ENCODE results near the gene RIN1.
A peak's percentile ranks its signal among the peaks of the same experiment; 100 is the strongest.
"Not testable (repeated sequence)": the region's sequence is repeated elsewhere in the genome, so short reads cannot be mapped to it uniquely, and the experiment has no call there.

RIN1 gene

GRCh38 chr11:66336234-66337102 lies at the start of gene RIN1:
Gene RIN1 (minus strand): TSS chr11:66336434. CDS start chr11:66336402, 32 bp downstream.
- Histone ChIP-seq H3K9ac (ENCODE audit: low read length) (peak within 1 kb of the TSS; percentile 86), H3K4me1 (ENCODE audit: control insufficient read depth, insufficient read depth, low read length) (peaks cover 22% of the 10 kb centered on the region), H3K36me3 (ENCODE audit: control insufficient read depth, insufficient read depth, low read length, severe bottlenecking) (peaks cover 54% of the 10 kb centered on the region), H3K9me3 (ENCODE audit: control insufficient read depth, low read length) (no peaks in the 10 kb centered on the region), H3K4me3 (ENCODE audit: low read length) (peak within 1 kb of the TSS; percentile 82), H3K27me3 (replicated peaks; ENCODE audit: control insufficient read depth, insufficient read depth, low read length) (no peaks in the 10 kb centered on the region)
- peak; percentile 90 for DNase-seq (ENCODE audit: low read depth)

- H3K27me3 ChIP-seq (replicated peaks; ENCODE audit: control insufficient read depth, insufficient read depth, low read length); H3K4me1 ChIP-seq (ENCODE audit: control insufficient read depth, insufficient read depth, low read length); H3K4me3 ChIP-seq (ENCODE audit: low read length); H3K9me3 ChIP-seq (ENCODE audit: control insufficient read depth, low read length); H3K36me3 ChIP-seq (ENCODE audit: control insufficient read depth, insufficient read depth, low read length, severe bottlenecking); DNase-seq (ENCODE audit: low read depth); H3K9ac ChIP-seq (ENCODE audit: low read length): not testable (repeated sequence)
Observed at GRCh38 chr11:66384316-66384715, 48.1 kb upstream of the RIN1 start.

GRCh38 chr11:66380264-66380663 lies 44.0 kb upstream of the RIN1 start:
- H3K9ac ChIP-seq (ENCODE audit: low read length); H3K4me1 ChIP-seq (ENCODE audit: control insufficient read depth, insufficient read depth, low read length): not testable (repeated sequence)

DNA sequence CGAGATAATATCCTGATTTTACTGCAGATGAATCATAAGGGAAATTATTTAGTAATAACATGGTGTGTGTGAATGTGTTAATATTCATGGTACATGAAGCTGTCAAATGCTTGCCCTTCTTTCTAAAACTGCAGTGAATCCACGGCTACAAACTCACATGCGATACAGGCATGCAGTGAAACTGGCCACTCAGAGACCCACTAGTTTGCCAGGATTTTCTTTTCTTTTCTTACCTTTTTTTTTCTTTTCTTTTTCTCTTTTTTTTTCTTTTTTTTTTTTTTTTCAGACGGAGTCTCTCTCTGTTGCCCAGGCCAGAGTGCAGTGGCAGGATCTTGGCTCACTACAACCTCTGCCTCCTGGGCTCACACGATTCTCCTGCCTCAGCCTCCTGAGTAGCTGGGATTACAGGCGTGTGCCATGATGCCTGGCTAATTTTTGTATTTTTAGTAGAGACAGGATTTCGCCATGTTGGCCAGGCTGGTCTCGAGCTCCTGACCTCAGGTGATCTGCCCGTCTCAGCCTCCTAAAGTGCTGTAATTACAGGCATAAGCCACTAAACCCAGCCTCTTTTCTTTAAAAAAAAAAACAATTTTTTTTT lies 37.6 kb upstream of the RIN1 start:
- not testable (repeated sequence) for H3K27me3 ChIP-seq (replicated peaks; ENCODE audit: control insufficient read depth, insufficient read depth, low read length); DNase-seq (ENCODE audit: low read depth); H3K36me3 ChIP-seq (ENCODE audit: control insufficient read depth, insufficient read depth, low read length, severe bottlenecking); H3K9me3 ChIP-seq (ENCODE audit: control insufficient read depth, low read length); H3K4me3 ChIP-seq (ENCODE audit: low read length)
- Histone ChIP-seq H3K9ac (ENCODE audit: low read length) (peak overlapping the region; percentile 1), H3K4me1 (ENCODE audit: control insufficient read depth, insufficient read depth, low read length) (peaks cover 37% of the 10 kb centered on the region)

More at GRCh38 chr11:66380264-66380663, 44.0 kb upstream of the RIN1 start:
- H3K9me3 ChIP-seq (ENCODE audit: control insufficient read depth, low read length); H3K36me3 ChIP-seq (ENCODE audit: control insufficient read depth, insufficient read depth, low read length, severe bottlenecking); H3K4me3 ChIP-seq (ENCODE audit: low read length); H3K27me3 ChIP-seq (replicated peaks; ENCODE audit: control insufficient read depth, insufficient read depth, low read length); DNase-seq (ENCODE audit: low read depth): not testable (repeated sequence)

GRCh38 chr11:66373265-66373664 lies 37.0 kb upstream of the RIN1 start:
- Histone ChIP-seq H3K27me3 (replicated peaks; ENCODE audit: control insufficient read depth, insufficient read depth, low read length) (peaks cover 4% of the 10 kb centered on the region), H3K9me3 (ENCODE audit: control insufficient read depth, low read length) (no peaks in the 10 kb centered on the region), H3K4me3 (ENCODE audit: low read length) (no peak overlapping the region), H3K36me3 (ENCODE audit: control insufficient read depth, insufficient read depth, low read length, severe bottlenecking) (no peaks in the 10 kb centered on the region), H3K9ac (ENCODE audit: low read length) (peak overlapping the region; percentile 1), H3K4me1 (ENCODE audit: control insufficient read depth, insufficient read depth, low read length) (peaks cover 37% of the 10 kb centered on the region)
- DNase-seq (ENCODE audit: low read depth), result no peak

- Histone ChIP-seq H3K4me1 (ENCODE audit: control insufficient read depth, insufficient read depth, low read length) (peaks cover 37% of the 10 kb centered on the region), H3K27me3 (replicated peaks; ENCODE audit: control insufficient read depth, insufficient read depth, low read length) (peaks cover 1% of the 10 kb centered on the region), H3K9ac (ENCODE audit: low read length) (peak within 1 kb of the TSS; percentile 78), H3K9me3 (ENCODE audit: control insufficient read depth, low read length) (no peaks in the 10 kb centered on the region), H3K4me3 (ENCODE audit: low read length) (peak within 1 kb of the TSS; percentile 82), H3K36me3 (ENCODE audit: control insufficient read depth, insufficient read depth, low read length, severe bottlenecking) (no peaks in the 10 kb centered on the region)
- peak; percentile 65 for DNase-seq (ENCODE audit: low read depth)
Observed at GRCh38 chr11:66371627-66372415, 35.6 kb upstream of the RIN1 start, which contains the start of gene SLC29A2. Gene SLC29A2 (minus strand): TSS chr11:66371760. CDS start chr11:66371591, 169 bp downstream.

- H3K4me3 ChIP-seq (ENCODE audit: low read length), result peak overlapping the region; percentile 3
- no peaks in the 10 kb centered on the region for H3K27me3 ChIP-seq (replicated peaks; ENCODE audit: control insufficient read depth, insufficient read depth, low read length)
- peak overlapping the region; percentile 64 for H3K9ac ChIP-seq (ENCODE audit: low read length)
- H3K36me3 ChIP-seq (ENCODE audit: control insufficient read depth, insufficient read depth, low read length, severe bottlenecking), result no peaks in the 10 kb centered on the region
- no peak for DNase-seq (ENCODE audit: low read depth)
- H3K9me3 ChIP-seq (ENCODE audit: control insufficient read depth, low read length), result no peaks in the 10 kb centered on the region
- H3K4me1 ChIP-seq (ENCODE audit: control insufficient read depth, insufficient read depth, low read length), result peaks cover 37% of the 10 kb centered on the region
Observed at GRCh38 chr11:66369073-66369894, 33.0 kb upstream of the RIN1 start.

DNA sequence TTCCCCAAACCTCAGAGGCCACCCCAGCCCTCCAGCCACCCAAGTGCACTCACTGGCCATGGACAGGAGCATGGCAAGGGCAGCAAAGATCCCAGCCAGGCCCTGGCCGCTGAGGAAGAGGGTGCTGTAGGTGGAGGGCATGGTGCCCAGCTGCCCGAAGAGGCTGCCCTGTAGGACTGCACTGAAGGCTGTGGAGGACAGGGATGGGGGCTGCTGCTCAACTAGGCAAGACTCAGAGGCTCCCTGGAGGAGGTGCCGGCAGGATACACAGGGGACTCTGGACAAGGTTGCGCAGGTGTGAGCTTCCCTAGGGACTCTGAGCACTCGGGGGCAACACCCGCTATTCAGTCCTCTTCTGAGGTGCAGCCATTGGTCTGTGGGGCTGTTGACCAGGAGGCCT lies 32.2 kb upstream of the RIN1 start:
- DNase-seq (ENCODE audit: low read depth), result no peak

DNA sequence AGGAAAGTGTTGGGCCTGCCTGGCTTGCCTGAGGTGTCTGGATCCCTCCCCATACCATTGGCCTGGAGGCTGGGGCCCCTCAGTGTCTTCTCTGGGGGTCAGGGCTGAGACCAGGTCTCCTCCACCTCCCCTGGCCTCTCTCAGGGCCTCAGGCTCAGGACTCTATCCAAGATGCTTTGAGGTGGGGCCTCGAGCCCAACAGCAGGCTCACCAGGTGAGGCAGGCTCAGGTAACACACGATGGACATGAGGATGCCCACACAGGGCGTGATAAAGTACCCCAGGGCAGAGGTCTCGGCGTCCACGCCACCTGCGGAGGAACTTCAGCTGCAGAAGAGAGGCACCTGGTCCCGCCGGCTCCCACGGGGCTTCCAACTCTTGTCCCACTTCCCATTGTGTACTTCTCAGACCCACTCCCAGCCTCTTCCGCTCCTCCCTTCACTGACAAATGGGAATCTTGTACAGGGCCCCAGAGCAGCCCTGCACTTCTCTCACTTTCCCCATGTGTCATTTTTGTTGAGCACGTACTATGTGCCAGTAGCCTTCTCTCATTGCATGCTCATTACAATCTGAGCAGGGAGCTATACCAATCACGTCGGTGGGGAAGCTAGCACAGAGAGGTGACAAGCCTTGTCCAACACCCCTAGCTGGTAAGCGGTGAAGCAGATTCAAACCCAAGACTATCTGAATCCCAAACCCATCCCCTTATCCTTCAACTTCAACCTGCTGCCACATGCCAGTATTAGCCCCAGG lies 31.5 kb upstream of the RIN1 start:
- no peak for DNase-seq (ENCODE audit: low read depth)
- Histone ChIP-seq H3K9me3 (ENCODE audit: control insufficient read depth, low read length) (no peaks in the 10 kb centered on the region), H3K4me3 (ENCODE audit: low read length) (no peak overlapping the region), H3K9ac (ENCODE audit: low read length) (no peak overlapping the region), H3K36me3 (ENCODE audit: control insufficient read depth, insufficient read depth, low read length, severe bottlenecking) (peaks cover 3% of the 10 kb centered on the region), H3K27me3 (replicated peaks; ENCODE audit: control insufficient read depth, insufficient read depth, low read length) (no peaks in the 10 kb centered on the region), H3K4me1 (ENCODE audit: control insufficient read depth, insufficient read depth, low read length) (peaks cover 27% of the 10 kb centered on the region)

More for the DNA sequence above, 32.2 kb upstream of the RIN1 start:
- H3K27me3 ChIP-seq (replicated peaks; ENCODE audit: control insufficient read depth, insufficient read depth, low read length), result no peaks in the 10 kb centered on the region
- H3K4me1 ChIP-seq (ENCODE audit: control insufficient read depth, insufficient read depth, low read length), result peaks cover 35% of the 10 kb centered on the region
- no peaks in the 10 kb centered on the region for H3K9me3 ChIP-seq (ENCODE audit: control insufficient read depth, low read length)
- H3K9ac ChIP-seq (ENCODE audit: low read length), result no peak overlapping the region
- no peaks in the 10 kb centered on the region for H3K36me3 ChIP-seq (ENCODE audit: control insufficient read depth, insufficient read depth, low read length, severe bottlenecking)
- H3K4me3 ChIP-seq (ENCODE audit: low read length), result no peak overlapping the region

GRCh38 chr11:66366844-66367477 lies 30.7 kb upstream of the RIN1 start:
- Histone ChIP-seq H3K4me1 (ENCODE audit: control insufficient read depth, insufficient read depth, low read length) (peaks cover 19% of the 10 kb centered on the region), H3K27me3 (replicated peaks; ENCODE audit: control insufficient read depth, insufficient read depth, low read length) (no peaks in the 10 kb centered on the region), H3K36me3 (ENCODE audit: control insufficient read depth, insufficient read depth, low read length, severe bottlenecking) (peaks cover 3% of the 10 kb centered on the region), H3K9ac (ENCODE audit: low read length) (no peak overlapping the region), H3K9me3 (ENCODE audit: control insufficient read depth, low read length) (no peaks in the 10 kb centered on the region), H3K4me3 (ENCODE audit: low read length) (no peak overlapping the region)
- DNase-seq (ENCODE audit: low read depth), result no peak

Data from adipocyte (in vitro differentiated cells).